ENCODE data around the gene PTPRF.

PTPRF gene

GRCh38 chr1:43648221-43648847 lies 117.7 kb downstream of the PTPRF start:
- TF ChIP-seq ZFX (IDR thresholded peaks at IDR 0.05; ENCODE audit: borderline replicate concordance), result no peak
- no peak for TF ChIP-seq CTCF (IDR thresholded peaks at IDR 0.05)
- H3K27ac ChIP-seq, result peak overlapping the region; percentile 92

DNA sequence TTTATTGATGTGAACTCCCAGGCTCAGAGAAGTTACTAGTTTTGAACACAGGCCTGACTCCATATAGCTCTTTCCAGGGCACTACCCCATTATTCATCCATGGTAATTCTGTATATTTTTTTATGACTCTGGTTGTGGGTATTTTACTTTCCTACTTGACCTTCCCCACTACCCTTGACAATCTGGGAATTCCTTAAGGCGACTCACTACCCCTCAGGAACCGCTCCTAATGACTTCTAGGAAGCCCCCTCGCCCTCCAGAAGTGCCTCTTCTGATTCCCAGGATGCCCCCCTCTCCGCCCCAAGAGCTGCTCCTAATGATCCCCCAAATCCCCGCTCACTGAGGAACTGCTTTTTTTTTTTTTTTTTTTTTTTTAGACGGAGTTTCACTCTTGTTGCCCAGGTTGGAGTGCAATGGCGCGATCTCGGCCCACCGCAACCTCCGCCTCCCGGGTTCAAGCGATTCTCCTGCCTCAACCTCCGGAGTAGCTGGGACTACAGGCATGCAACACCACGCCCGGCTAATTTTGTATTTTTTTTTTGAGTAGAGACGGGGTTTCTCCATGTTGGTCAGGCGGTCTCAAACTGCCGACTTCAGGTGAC lies 118.3 kb downstream of the PTPRF start:
- TF ChIP-seq CTCF (IDR thresholded peaks at IDR 0.05) (no peak), ZFX (IDR thresholded peaks at IDR 0.05; ENCODE audit: borderline replicate concordance) (no peak)
- H3K27ac ChIP-seq, result peak overlapping the region; percentile 92

DNA sequence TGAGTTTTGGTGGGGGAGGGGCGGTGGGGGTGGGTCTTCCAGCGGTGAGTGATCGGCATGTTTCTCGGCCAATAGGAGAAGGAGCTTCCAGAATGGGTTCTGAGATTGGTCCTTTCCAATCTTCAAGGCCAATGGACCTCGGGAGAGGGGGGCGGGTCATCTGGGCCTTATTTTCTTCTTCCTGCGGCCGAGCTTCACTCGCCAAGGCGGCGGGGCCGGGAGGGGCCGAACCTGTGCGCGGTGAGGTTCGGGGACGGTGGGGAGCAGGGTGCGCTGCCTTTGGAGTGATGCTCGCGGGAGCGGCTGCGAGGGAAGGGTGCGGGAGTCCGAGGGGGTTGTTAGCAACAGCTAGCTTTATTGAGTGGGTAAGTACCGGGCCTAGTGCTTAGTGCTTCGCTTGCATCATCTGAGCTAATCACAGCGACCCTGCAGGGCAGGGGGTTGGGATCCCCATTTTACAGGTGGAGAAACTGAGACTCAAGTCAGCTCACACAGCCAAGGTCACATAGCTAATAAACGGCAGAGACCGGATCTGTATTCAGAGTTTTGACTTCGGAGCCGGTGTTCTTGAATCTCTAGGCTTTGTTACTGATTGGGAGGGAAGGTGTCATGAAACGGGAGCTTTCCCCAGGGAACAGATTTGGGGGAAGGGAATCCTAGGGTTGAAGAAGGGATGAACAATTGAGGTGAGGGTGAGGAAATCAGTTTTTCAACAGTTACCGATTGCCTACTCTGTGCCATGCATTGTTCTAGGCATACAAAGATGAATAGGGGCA lies 119.8 kb downstream of the PTPRF start:
- TF ChIP-seq ZFX (IDR thresholded peaks at IDR 0.05; ENCODE audit: borderline replicate concordance) (no peak), CTCF (IDR thresholded peaks at IDR 0.05) (no peak)
- peak overlapping the region; percentile 92 for H3K27ac ChIP-seq

DNA sequence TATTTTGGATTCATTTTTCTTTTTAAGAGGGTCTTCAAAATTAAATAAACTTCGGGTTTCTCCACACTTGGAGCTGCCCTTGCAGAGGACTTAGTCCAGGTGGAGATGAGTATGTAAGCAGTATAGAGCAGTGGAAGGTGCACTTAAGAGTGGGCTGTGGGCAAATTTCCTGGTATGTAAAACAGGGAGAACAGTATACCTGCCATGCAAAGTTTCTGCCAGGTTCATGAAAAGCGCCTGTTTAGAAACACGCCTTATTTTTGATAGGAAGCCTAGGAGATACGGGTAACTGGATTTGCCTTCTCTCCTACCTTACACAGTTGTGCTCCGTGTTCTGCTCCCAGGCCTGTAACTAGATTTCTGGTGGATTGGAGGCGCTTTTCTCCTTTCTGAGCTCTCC lies 120.5 kb downstream of the PTPRF start:
- H3K27ac ChIP-seq, result peak overlapping the region; percentile 92
- TF ChIP-seq ZFX (IDR thresholded peaks at IDR 0.05; ENCODE audit: borderline replicate concordance), result no peak
- no peak for TF ChIP-seq CTCF (IDR thresholded peaks at IDR 0.05)

- TF ChIP-seq ZFX (IDR thresholded peaks at IDR 0.05; ENCODE audit: borderline replicate concordance) (no peak), CTCF (IDR thresholded peaks at IDR 0.05) (no peak)
Measured at GRCh38 chr1:43651902-43652301, 121.2 kb downstream of the PTPRF start.

DNA sequence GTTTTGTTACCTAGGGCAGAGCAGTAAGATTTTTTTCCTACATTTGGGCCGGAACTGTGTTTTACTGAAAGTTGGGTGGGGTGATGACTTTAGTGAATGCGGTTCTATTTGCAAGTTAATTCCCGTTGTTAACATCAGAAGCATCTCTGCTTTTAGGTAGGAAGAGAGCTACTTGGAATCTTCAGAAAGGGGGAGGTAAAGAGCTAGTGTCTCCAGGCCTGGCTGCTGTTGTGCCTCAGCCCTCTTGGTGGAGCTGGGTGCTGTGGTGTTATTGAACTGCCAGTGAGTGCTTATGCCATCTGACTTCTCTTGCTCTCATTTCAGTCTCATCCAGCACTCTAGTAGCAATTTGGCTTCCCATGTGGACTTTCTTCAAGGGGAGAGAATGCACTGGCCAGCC lies 122.7 kb downstream of the PTPRF start:
- TF ChIP-seq ZFX (IDR thresholded peaks at IDR 0.05; ENCODE audit: borderline replicate concordance), result no peak
- peak; percentile 13; the same call in 1 of the 2 replicates for TF ChIP-seq CTCF (IDR thresholded peaks at IDR 0.05)
- H3K27ac ChIP-seq, result no peak overlapping the region

More at GRCh38 chr1:43651902-43652301, 121.2 kb downstream of the PTPRF start:
- H3K27ac ChIP-seq, result no peak overlapping the region

- H3K27ac ChIP-seq, result no peak overlapping the region
- no peak for TF ChIP-seq ZFX (IDR thresholded peaks at IDR 0.05; ENCODE audit: borderline replicate concordance)
- TF ChIP-seq CTCF (IDR thresholded peaks at IDR 0.05), result no peak
Measured at GRCh38 chr1:43653893-43654292, 123.2 kb downstream of the PTPRF start.

Measured in 22Rv1 (cell line).